GM21619 (cell line): ENCODE data around the gene RPL13A.

Experiments
- ATAC-seq: cut with Tn5 transposase; IDR thresholded peaks from one replicate; pipeline ENCODE4 v1.9.1; 2021; ENCODE audit not compliant: unreplicated experiment

Gene RPL13A

GRCh38 chr19:49502866-49503581 is 15.6 kb downstream of the RPL13A start:
- no peak for ATAC-seq

GRCh38 chr19:49503582-49503962 is 16.2 kb downstream of the RPL13A start:
- ATAC-seq, result no peak

GRCh38 chr19:49506575-49507105 is 19.2 kb downstream of the RPL13A start:
- ATAC-seq, result no peak

- no peak for ATAC-seq
These were observed 20.5 kb downstream of the RPL13A start for GRCh38 chr19:49507803-49508494.

GRCh38 chr19:49512970-49513745 is 25.8 kb downstream of the RPL13A start:
- no peak for ATAC-seq

GRCh38 chr19:49513746-49514118 is 26.3 kb downstream of the RPL13A start:
- no peak for ATAC-seq

- no peak for ATAC-seq
These were observed 26.7 kb downstream of the RPL13A start for GRCh38 chr19:49514151-49514550.

GRCh38 chr19:49515767-49516166 is 28.4 kb downstream of the RPL13A start:
- ATAC-seq, result no peak

GRCh38 chr19:49518033-49518432 is 30.6 kb downstream of the RPL13A start:
- no peak for ATAC-seq

GRCh38 chr19:49520705-49521319 is 33.4 kb downstream of the RPL13A start:
- ATAC-seq, result no peak

- no peak for ATAC-seq
These were observed 37.5 kb downstream of the RPL13A start for GRCh38 chr19:49524812-49525455.

- ATAC-seq, result no peak
These were observed 40.9 kb downstream of the RPL13A start for GRCh38 chr19:49528211-49528771.

- ATAC-seq, result no peak
These were observed 43.3 kb downstream of the RPL13A start for GRCh38 chr19:49530708-49531107.

- ATAC-seq, result peak; percentile 73
These were observed 46.4 kb downstream of the RPL13A start for GRCh38 chr19:49533551-49534488.

- no peak for ATAC-seq
These were observed 47.4 kb downstream of the RPL13A start for GRCh38 chr19:49534632-49535385.

- ATAC-seq, result no peak
These were observed 49.6 kb downstream of the RPL13A start for GRCh38 chr19:49536921-49537462.

GRCh38 chr19:49538643-49539042 is 51.2 kb downstream of the RPL13A start:
- ATAC-seq, result no peak

GRCh38 chr19:49539192-49539952 is 52.0 kb downstream of the RPL13A start:
- no peak for ATAC-seq
